ENCODE results near the gene KAZN.
"Not testable (repeated sequence)": the region's sequence is repeated elsewhere in the genome, so short reads cannot be mapped to it uniquely, and the experiment has no call there.

KAZN gene

DNA sequence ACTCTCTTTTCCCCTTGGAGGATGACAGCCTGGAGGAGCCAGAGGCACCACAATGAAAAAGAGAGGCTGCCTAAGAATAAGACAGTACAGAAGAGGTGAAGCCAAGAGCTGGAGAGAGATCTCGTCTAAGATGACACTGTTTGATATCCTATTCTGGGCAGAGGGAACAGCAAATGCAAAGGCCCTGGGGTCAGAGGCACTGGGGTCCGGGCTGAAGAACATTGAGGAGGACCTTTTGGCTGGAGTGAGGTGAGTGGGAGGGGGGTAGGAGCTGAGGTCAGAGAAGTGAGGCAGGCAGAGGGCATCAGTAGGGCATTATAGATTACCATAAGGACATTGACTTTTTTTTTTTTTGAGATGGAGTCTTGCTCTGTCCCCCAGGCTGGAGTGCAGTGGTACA, 535.8 kb downstream of the KAZN start:
- no peak for DNase-seq

DNA sequence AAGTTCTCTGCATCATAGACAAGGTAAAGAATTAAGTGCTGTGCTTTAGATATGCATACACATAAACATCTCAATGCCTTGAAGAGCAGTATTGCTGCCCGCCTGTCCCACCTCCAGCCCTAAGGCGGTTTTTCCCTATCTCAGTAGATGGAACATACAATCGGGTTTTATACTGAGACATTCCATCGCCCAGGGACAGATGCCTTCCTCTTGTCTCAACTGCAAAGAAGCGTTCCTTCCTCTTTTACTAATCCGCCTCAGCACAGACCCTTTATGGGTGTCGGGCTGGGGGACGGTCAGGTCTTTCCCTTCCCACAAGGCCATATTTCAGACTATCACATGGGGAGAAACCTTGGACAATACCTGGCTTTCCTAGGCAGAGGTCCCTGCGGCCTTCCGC, 537.1 kb downstream of the KAZN start:
- DNase-seq = not testable (repeated sequence)

DNA sequence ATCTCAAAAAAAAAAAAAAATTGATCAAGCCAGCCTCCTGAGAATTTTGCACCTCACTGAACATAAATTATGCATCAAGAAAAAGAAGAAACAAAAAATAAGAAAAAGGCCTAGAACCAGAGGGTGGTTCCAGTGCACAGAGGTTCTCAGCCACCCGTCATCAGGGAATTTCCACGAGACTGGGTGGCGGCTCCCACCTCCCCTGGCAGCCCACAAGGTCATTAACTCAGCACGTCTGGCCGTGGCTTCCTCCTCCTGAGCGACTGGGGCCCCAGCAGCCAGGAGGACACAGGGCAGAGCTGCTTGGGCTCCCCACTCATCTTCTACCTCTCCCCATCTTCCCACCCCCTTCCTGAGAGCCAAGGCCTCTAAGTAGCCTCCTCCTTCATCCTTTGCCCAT, 539.3 kb downstream of the KAZN start:
- DNase-seq = no peak

DNA sequence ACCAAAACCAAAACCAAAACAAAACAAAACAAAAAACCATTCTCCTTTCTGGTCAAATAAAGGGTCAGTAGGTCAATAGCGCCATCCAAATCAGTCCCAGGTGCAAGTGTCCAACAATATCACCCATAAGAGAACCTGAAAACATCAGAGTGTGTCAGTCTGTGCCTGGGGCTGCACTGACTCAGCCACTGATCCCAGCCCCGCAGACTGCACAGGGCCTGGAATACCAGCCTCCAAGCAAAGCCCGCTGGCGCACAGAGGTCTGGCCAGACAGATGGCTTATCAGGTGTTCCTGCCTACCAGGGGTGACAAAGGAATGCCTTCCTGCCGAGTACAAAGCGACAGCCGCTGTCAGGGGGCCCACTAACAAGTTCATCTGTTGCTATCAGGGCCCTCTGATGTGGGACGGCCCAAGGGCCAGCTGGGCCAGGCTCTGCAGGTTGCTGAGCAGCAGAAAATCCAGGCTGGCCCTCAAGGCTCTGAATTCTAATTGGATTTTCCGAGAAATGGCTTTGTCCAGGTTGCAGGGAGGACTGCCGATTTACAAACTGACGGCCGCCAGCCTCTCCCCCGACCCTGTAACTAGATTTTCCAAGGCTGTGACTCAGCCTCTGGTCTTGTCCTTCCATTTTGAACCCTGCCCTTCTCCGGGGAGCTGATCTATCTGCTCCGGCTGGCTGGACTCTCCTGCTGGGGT, 541.3 kb downstream of the KAZN start:
- DNase-seq = no peak

DNA sequence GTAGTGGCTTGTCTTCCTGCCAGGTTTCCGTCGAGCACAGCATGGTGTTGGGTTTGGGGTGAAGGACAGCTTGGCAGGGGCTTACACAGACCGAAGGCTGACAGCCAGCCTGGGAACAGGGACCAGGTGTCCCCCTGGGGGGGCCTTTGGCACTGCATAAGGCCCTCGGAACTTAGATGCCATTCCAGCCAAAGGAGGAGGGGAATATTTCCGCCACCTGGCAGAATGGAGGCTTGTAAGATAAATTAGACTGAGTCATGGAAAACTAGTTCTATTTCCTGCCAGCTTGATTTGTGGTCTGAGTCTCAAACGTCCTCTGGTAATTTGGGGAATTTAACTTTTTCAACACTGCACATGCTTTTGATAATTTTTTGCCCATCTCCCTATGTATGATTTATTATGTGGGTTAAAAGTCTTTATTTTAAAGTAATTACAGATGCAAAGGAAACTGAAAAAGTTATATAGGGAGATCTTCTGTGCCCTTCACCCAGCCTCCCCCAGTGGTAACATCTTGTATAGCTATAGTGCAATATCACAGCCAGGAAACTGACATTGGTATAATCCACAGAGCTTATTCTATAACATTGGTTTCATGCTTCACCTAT, 543.6 kb downstream of the KAZN start:
- DNase-seq = no peak

DNA sequence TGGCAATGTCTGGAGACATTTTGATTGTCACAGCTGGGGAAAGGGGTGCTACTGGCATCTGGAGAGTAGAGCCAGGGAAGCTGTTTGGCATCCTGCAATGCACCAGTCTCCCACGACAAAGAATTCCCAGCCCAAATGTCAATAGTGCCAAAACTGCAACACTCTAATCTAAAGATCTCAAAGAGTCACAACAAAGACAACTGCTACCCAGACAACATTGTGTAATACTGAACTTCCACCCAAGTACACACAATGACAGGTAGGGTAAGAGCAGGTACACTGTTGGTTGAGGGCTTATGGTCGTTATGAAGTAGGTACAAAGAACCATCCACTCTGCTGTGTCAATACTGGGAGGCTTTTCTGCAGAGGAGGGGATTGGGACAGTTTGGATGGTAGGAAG, 546.8 kb downstream of the KAZN start:
- no peak for DNase-seq

DNA sequence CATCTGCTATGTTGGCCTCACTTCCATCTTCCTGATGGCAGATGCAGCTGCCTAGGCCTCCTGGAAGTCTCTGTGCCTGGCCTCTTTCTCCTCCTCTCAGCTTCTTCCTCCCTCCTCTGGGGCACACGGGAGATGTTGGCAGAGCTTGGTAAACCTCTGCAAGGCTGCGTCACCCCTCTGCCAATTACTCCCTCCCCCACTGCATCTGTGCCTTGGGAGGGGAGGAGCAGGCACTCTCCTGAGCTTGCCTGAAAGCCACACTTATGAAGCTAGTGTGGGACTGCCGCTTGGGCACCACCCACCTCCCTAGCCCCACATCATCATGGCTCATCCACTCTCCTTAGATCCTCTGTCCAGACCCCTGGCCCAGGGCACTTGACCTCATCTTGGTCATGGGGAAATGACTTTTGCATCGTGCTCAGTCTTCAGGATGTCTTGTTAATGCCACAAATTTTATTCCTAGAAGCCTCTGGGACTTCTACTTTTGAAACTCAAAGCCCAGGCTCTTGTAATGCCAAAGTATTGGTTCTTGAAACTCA, 547.7 kb downstream of the KAZN start:
- no peak for DNase-seq

DNA sequence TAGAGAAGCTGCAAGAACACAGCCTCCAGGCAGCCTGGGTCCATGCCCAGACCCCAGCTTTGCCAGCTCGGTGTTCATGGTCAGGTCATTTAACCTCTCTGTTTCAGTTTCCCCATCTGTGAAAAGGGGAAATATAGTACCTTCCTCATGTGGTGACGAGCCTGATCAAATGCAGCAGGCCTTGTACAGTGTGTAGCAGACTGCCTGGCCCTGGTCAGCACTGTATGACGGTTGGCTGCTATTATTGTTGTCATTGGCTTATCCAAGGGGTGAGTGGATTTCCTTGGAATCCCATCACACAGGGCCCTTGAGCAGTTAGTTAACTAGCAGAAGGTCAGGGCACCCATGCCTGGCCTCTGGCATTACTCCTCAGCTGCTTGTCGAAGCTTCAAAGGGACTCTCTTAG, 548.5 kb downstream of the KAZN start:
- no peak for DNase-seq

DNA sequence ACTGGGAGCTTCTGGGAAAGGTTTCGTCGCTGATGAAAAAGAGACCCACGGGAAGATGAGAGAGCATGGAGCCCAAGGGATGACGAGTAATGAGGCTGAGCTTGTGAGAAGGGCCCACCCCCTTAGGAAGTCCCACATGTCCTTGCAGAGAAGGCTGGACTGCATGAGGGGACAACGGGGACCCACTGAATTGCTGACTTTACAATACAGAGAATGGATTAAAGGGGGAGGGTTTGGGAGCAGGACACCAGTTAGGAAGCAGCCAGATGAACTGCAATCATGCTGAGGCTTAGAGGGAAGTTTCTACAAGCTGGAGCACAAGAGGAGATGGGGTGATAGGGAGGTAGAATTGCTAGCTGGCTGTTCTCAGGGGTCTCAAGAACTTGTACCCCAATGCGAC, 549.5 kb downstream of the KAZN start:
- no peak for DNase-seq

DNA sequence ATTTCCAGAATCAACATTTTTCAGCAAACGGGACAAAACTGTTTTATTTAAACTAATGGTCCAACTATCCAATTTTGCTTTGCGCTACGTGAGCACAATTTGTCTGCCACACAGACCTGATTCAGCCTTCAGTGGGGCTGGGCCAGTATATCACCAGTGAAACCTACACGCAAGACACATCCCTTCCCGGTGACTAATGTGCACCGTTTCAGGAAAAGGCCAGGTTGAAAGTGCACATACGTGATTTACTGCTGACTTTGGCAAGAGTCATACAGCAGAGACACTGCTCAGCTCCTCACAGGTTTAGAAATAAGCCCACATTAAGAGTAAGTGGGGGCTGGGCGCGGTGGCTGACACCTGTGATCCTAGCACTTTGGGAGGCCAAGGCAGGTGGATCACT, 550.0 kb downstream of the KAZN start:
- DNase-seq = no peak

DNA sequence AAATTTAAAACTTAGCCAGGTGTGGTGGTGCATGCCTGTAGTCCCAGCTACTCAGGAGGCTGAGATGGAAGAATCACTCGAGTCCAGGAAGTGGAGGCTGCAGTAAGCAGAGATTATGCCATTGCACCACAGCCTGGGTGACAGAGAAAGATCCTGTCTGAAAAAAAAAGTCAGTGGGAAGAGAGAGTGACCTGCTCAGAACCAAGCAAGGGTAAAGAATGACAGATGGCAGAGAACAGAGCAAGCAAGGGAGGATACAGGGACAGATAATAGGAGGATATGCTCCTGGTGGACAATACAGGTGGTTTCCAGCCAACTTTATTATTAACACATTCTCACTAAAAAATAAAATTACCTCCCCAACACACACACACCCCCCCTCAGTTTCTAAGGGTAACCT, 550.5 kb downstream of the KAZN start:
- DNase-seq = no peak

DNA sequence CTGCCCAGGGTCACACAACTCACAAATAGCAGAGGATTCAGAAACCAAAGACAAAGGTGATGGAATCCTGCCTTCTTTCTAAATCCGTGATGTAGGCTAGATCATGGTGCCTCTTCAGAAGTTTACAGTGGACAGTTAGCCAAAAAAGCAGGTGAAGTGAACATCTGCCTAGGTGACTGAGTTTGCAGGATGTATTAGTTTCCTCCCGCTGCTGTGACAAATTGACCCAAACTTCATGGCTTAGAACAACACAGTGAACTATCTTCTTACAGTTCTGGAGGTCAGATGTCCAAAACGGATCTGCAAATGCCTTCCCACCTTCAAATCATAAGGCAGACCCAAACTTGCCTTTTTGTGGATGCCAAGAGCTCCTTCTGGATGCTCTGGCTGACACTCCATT, 551.9 kb downstream of the KAZN start:
- DNase-seq = no peak

DNA sequence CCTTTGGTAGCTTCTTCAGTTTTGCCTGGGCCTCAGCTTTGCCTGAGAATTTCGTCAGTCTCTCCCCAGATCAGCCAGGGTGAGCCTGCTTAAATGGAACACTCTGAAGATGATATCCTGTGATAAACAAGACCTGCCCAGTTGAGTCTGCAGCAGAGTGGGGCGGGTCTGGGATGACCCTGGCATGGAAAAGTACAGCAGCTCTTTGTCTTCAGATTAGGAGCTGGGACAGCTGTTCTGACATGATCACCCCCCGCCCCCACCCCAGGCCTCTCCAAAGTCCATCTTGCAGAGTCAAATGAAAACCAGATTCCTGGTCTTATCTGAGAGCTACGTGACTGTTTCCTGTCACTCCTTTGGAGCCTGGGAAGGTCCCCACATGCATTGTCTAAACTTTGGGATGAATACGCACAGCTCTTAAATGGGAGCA, 552.9 kb downstream of the KAZN start:
- DNase-seq = no peak

DNA sequence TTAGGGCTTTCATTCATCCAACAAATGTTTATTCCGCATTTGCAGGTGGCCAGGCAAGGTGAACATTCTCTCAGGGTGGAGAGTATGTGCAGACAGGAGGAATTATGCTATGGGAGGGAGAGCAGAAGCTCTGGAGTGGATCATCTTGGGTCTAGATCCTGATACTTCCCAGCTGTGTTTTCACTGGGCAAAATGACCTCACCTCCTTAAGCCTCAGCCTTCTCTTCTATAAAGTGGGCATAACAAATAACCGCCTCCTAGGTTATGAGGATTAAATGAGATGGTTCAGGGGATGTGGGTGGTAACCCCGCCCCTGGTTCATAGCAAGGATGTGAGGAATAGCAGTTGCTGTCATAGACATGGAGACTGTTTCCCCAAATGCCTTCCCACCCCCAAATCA, 553.4 kb downstream of the KAZN start:
- no peak for DNase-seq

DNA sequence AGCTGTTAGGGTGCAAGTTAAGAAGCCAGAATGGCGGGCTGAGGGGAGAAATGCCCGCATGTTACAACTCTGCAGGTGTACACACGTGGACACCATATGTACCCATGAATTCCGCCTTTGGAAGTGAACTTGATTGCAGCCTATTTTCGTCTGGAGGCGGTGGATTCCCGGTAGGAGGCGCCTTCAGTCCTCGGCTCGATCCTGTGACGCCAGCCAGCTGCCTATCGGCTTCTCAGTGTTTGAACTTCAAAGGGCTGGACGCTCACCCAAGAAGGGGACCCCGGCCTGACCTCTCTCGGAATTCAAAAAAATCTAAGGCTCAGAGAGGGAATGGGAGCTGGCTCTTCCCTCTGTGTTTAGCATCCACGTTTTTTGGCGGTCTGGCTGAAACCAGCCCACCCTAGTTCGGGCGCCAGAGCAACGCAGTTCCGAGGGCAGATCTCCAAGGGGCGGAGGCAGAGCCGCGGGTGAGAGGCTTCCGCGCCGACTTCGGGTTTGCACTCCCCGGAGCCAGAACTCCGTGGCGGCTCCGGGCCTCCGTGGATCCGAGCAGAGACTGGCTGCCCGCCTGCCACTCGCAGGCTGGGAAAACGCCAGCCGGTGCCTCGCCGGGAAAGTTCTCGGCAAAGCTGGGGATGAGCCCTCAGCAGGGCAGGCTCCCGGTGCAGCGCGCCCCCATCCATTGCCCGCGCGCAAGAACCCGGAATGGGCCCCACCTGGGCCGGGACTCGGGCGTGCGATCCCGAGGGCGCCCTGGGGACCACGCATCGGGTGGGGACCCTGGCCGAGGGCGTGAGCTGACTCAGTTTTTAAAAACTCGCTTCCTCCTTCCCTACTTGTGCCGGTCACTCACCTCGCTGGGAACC, 554.1 kb downstream of the KAZN start:
- no peak for DNase-seq

DNA sequence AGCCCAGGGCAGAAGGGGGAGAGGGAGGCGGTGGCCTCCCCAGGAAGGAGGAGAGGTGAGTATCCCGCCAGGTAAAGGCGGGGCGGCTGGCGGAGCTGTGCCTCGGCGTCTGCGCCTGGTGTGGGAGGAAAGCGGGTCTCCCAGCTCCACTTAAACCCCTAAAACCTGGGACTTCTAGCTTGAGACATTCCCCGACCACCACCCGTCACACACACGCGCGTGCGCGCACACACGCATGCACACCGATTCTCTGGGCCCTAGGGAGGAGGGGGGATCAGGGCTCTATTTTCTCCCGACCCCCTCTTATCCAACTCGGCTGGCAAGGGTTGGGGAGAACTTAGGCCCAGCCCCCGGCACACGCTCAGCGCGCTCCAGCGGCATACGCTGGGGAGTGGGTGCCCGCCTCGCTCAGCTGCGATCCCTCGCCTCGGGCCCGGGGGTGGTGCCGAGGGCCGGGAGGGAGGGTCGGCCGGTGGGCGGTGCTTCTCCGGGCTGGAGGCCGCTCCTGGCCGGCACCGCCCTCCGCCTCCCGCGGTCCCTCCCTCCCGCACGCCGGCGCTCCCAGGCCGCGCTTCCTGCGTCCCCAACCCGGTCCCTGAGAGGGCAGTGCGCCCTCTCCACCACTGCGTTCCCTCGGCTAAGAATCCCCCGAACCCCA, 554.8 kb downstream of the KAZN start, which contains the start of gene TMEM51:
Gene TMEM51, plus strand, starts transcription at position 564 of the 658 bp plus-strand sequence. CDS start 61,341 bp downstream, outside the sequence.
- DNase-seq = no peak

DNA sequence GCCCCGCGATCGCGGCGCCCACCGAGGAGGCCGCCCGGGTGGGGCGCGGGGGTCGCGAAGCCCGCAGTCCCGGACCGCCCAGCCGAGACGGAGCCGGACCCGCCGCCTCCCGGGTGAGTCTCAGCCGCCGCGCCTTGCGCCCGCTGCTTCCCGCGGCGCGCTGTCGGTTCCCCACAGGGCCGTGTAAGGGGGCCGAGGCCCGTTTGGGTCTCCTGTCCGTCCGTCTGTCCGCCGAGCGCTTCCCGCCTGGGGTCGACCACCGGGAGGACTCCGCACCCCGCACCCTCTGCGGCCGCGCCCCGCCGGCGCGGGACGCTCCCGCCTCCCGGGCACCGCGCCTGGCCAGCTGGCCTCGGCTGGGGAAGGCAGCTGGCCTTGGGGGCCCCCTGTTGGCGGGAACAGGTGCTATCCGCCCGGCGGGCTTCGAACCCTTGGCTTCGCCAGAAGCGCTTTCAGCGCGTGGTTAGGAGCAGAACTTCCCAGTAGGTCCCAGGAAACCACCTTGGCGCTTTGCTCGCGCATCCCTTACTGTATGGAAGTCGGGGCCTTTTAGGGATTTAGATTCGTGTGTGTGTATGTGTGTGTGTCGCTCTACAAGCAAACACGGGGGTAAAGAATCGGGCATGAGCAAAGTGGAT, 555.5 kb downstream of the KAZN start:
- DNase-seq = peak; percentile 72

DNA sequence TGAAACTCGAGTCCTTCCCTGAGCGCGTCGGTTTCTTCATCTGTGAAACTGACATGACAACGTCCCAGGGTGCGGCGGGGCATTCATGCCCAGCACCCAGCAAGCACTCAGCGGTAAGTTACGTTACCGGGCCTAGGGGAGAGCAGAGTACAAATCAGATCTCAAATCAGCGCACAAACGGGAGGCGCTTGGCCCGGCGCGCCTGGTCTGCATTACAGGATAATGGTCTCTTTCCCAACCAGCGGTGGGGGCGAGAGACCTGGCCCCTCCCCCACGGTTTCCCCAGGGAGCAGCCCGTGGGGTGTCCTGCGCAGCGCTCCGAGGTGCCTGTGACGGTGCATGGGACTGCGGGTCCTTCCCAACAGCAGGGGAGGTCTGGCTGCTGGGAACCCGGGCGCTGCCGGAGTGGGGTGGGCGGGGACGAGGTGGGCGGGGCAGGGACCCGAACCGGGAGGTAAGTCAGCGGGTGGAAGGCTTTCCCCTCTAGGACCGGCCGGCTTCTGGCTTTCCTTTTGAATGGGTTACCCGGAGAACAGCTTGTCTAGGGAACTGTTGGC, 556.1 kb downstream of the KAZN start:
- no peak for DNase-seq

DNA sequence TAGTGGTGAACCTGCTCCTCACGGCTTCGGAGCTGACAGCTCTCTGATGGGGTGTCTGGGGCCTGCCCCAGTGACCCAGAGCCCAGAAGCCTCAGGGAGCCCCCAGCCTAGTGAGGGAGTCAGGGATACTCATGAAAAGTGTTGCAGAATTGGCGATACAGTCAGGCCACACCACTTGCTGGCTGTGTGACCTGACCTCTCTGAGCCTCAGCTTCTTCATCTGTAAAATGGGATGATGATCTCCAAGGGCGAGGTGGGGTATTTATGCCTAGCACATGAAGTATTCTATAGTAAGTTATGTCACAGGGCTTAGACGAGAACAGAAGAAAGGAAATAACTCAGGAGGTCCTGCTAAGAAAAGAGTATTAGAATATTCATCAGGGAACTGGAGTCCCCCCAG, 556.7 kb downstream of the KAZN start:
- no peak for DNase-seq

DNA sequence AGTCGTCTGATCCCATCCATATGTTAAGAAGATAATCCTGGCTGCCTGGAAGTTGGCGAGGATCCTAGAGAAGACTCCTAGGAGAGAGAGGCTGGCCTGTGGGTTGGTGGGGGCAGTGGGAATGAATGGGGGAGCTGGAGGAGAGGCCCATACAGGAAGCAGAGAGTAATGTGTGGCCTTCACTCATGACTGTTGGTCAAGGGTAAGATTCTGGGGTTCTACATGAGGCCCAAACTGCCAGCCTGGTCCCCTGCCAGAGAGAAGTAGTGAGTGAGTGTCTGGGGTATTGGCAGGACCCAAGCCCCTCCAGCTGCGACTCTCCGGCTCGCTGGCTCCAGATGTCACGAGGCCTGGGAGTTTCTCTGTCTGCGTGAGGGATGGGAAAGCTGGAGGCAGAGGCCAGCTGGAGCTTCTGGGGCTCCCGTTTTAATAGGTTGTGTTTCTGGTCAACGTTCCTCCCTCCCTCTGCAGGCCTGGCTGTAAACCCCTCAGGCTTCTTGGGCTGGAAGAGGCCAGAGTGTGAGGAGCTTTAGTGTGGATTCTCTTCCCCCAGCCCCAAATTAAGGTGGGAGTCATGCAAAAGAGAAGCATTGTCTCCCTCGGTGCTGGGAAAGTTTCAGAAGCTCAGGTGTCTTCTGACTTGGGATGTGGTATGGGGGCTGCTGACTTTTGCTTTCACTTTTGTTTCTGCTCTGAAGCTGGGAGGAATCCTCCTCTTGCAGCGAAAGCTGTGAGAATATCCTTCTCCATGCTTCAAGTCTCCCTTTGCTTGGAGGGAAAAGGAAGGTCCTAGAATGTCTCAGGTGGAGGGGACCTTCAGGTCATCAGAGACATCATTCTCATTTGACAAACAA, 557.6 kb downstream of the KAZN start:
- no peak for DNase-seq

DNA sequence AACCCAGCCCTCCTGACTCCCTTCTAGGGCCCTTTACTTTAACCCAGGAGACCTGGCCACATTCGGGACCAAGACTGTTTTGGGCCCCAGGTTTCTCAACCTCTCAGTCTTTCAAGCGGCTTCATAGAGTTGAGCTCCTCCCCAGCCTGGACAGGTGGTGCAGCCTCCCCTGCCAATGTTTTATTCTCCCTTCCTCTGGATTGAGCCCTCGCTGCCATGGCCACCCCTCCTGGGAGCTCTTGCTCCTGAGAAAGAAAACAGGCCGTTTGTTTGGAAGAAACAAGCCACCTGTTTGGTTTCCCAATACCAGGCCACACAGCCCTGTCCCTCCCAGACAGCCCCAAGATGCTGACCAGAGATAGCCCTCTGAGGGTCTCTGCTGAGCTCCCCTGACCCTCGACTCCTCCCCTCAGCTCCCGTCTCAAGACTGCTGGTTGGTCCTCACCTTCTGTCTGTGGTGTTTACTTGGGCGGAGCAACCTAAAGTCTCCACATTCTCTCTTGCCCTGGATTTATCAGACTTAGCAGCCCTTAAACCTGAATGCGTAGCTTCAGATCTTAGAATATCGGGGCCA, 558.4 kb downstream of the KAZN start:
- DNase-seq = no peak

Data from activated CD8-positive, alpha-beta memory T cell treated with anti-CD3 and anti-CD28 coated beads for 24 hours (primary cell).